NCI-H2029 treated with DMSO at 0.1 percent for 48 hours (cell line): Measurements from ENCODE around the gene YEATS4.

Source experiments
- DNase-seq: peaks from one replicate; lab custom pipeline; 2025; lab: John Stamatoyannopoulos, UW

The YEATS4 gene

GRCh38 chr12:69392179-69392928 is 32.8 kb downstream of the YEATS4 start:
- no peak for DNase-seq

DNA sequence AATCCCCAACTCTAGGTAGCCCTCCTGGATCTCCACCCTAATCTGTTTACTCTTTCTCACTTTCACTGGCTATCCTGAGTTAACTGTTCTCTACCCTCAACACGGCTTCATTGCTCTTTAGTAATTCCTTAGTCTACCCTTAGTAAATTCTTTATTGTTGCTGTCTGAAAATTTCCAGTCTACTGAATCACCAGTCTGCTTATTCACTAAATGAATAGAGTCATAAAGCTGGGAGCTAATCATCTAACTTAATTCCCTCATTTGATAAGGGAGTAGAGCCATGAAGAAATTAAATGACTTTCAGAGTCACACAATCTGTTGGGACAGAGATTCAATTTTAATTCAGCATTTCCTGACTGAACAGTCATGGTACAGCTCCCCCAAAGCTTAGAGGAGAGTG is 36.5 kb downstream of the YEATS4 start:
- no peak for DNase-seq

DNA sequence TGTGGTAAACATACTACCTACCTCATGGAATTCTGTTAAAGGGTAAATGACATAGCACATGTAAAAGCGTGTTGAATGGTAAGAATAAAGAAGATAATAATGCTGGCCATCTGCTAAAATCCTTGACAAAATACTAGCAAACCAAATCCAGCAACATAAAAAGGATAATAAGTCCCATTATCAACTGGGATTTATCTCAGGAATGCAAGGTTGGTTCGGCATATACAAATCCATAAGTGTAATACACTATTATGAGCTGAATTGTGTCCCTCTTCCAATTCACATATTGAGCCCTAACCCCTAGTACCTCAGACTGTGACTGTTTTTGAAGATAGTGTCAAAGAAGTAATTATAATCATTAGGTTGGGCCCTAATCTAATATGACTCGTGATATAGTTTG is 37.4 kb downstream of the YEATS4 start:
- DNase-seq: no peak

GRCh38 chr12:69397978-69398377 is 38.4 kb downstream of the YEATS4 start:
- DNase-seq: no peak

DNA sequence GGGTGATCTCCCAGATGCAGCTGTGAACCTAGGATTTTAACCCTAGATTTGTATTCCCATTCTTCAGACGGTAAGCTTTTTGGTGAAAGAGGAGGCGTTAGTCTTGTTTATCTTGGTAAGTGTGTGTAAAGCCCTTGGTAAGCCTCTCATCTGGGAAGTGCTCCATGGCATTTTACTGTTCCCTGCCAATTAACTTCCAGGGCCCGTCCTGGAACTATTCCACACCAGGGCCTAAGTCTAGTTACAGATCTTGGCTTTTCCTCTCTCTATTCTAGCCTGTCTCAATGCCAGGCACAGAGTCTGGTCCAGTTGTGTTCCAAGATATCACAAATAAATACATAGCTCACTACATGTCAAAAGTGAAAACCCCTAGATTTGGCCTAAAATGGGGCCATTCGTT is 42.4 kb downstream of the YEATS4 start:
- DNase-seq: no peak

- DNase-seq: no peak
Observed at GRCh38 chr12:69404851-69405565, 45.5 kb downstream of the YEATS4 start.

- DNase-seq: no peak
Observed at GRCh38 chr12:69405566-69405865, 46.0 kb downstream of the YEATS4 start.

DNA sequence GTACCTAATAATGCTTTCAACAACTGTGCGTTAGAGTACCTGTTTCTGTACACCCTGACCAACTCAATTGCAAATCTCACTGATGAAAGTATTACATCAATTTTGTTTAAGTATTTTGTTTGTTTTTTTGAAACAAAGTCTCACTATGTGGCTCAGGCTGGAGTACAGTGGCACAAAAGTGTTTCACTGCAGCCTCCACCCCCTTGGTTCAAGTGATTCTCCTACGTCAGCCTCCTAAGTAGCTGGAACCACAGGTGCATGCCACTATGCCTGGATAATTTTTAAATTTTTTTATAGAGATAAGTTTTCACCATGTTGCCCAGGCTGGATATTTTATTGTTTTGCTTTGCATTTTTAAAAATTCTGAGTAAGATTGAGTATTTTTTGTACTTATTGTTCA is 46.7 kb downstream of the YEATS4 start:
- DNase-seq: no peak

- DNase-seq: no peak
Observed at GRCh38 chr12:69410571-69410970, 51.0 kb downstream of the YEATS4 start.

DNA sequence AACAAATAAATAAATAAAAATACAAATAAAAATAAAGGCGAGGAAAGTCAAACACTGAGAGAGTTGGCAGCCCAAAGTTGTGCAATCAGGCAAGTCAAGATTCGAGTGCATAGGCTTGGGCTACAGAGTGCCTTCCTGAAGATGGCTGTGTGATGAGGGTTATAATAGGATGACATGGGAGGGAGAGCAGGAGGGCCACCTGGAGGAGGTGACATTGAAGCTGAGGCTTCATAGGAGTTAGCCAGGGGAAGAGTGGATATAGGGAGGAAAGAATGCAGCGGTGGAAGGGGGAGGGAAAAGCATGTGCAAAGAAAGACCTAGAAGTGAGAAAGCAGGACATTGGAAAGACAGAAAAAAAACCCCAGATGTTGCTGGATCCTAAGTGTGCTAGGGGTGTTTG is 53.1 kb downstream of the YEATS4 start:
- no peak for DNase-seq

DNA sequence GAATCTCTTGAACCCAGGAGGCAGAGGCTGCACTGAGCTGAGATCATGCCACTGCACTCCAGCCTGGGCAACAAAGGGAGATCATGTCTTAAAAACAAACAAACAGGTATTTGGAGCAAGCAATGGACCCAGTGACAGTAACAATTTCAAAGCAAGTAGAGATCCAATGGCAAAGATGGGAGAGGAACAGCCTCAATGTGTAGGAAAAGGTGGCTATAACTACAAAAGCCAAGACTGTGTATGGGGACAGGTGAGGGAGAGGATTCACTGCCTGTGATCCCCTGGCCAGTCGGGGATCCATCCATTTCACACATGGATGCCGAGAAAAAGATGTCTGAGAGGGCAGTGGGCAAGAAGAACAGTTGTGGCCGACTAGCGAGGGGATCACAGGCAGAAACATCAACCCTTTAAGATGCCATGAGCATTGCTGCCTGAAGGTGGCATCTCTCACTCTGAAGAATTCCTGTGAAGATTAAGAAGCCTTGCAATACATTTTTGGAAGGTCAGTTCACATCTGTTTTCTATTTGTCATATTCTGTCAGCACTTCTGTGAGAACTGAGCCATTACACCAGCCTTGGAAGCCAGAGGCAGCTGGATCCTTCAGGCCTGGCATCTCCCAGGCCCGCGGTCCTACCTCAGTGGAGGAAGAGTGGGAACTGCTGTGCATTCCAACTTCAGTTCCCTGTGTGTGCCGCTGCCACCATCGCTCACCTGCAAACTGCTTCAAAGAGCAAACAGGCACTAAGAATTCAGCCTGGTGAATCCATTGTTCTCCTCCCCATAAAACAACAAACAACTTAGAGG is 56.1 kb downstream of the YEATS4 start:
- no peak for DNase-seq

DNA sequence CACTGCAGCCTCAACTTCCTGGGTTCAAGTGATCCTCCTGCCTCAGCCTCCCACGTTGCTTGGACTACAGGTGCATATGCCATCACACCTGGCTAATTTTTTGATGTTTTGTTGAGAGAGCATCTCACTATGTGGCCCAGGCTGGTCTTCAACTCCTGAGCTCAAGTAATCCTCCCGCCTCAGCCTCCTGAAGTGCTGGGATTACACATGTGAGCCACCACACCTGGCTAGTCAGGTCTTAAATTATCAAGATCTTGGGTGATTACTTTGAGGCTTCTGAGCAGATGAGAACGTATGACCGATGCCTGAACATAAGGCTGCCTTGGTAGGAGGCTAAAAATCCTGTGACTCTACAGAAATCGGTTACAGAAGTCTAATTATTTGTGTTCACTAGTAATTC is 57.7 kb downstream of the YEATS4 start:
- no peak for DNase-seq

DNA sequence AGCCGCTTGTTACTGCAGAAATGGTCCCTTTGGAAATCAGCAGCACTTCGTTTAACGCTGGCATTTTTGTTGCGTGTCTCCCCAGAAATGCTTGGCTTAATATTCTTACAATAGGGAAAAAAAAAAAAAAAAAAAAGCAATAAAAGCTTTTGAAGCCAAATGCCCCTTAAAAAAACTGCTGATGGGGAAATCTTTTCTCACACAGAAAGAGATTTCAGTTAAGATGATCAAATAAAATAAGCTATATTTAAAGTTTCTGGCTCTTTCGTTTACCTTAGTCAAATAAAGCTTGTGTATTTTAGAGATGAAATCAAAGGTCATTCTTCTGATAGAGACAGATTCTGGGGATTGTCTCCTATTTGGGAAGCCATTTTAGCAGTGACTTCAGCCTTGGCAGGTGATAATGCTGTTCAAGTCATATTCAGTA is 58.2 kb downstream of the YEATS4 start:
- no peak for DNase-seq

DNA sequence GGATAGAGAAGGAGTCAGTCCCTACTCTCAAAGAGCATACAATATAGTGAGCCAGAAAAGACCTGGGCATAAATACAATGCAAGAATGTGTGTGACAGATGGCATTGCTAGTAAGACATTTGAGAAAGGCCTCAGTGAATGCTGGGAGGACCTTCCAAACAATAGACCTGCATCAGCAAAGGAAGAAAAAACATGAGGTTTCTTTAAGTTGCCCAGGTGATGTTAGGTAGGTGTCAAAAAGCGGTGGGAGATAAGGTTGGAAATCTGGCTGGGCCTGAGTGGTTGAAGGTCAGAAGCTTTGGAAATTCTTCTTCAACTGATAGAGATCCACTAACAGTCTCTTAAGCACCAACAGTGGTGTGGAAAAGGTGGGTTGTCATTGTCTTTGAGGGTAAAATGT is 60.2 kb downstream of the YEATS4 start:
- no peak for DNase-seq

GRCh38 chr12:69421548-69421947 is 62.0 kb downstream of the YEATS4 start:
- no peak for DNase-seq

DNA sequence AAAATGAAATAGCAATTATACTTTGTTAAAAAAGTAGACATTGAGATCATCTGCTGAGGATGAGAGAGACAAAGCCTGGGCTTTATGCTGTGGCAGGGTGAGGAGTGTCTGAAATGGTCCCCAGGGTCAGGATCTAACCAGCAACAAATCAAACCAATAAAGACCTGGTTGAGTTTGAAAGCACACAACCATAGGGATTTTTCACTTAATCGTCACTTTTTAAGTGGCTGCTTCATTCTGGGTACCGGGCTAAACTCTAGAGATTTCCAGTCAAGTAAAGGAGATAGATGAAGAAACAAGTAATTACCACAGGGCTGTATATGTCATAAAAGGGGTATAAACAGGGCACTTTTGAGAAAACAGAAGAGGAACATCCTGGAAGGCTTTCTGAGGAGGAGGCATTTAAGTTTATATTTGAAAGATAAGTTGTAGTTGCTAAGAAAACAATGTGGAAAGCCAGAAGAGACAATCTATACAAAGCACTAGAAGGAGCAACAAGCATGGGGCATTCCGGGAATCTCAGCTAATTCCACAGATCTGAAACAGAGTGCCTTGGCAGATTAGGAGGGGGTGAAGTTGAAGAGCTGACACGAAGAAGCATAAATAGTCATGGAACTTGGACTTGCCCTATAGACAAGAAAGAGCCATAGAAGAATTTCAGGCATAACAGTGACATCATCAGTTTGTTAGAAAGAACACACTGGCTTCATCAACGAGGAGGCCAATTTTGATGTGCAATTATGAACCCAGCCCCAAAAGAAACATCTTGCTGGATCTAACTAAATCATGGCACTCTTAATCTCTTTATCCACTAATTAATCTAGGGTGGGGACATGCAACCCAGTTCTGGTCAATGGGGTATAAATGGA is 63.7 kb downstream of the YEATS4 start:
- DNase-seq: no peak

DNA sequence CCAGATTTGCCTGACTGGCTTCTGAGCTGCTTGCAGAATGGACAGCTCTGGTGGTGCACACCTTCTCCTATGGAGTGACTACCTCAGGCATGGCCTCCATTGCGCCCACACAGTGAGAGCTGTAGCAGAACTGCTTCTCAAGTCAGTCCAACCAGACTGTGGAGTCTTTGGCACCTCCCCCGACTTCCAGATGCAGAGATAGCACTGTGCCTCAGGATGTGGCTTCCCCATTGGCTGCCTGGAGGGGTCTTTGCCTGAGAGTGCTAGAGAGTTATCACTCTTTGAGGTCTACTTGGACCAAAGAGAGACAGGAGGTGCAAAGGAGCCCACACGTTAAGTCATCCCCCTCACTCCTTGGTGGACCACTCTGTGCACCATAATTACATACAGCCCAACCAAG is 65.9 kb downstream of the YEATS4 start:
- no peak for DNase-seq

DNA sequence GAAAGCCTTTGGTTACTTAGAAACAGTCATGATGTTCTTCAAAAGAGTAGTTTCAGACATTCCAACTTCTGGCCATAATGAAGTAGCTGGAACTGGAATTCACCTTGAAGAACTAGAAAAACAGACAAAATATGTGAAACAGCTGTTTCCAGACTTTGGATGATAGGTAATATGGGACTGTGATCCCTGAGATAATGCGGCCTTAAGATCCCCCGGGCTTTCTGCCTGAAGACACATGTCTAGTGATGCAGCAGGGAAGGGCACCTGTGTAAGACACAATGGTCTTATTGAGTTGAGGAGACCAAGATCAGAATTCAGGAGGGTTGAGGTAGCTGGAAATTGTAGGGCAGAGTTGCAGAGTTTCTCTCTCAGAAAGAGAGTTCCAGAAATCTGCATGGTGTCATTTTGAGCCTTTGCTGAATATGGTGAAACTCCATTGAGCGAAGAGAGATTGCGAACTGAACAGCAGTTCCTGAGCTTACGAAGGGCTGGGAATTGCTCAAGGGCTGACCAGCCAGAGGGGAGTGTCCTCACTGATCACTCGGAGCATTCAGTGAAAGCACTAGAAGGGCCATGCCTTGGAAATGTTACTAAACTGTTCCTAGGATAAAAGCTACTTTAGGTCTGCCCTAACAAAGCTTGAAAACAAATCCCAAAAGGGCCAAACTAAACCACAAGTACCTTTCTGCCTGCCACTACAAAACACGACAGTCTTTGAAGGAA is 69.0 kb downstream of the YEATS4 start:
- no peak for DNase-seq

- DNase-seq: no peak
Observed at GRCh38 chr12:69430942-69431590, 71.5 kb downstream of the YEATS4 start.

DNA sequence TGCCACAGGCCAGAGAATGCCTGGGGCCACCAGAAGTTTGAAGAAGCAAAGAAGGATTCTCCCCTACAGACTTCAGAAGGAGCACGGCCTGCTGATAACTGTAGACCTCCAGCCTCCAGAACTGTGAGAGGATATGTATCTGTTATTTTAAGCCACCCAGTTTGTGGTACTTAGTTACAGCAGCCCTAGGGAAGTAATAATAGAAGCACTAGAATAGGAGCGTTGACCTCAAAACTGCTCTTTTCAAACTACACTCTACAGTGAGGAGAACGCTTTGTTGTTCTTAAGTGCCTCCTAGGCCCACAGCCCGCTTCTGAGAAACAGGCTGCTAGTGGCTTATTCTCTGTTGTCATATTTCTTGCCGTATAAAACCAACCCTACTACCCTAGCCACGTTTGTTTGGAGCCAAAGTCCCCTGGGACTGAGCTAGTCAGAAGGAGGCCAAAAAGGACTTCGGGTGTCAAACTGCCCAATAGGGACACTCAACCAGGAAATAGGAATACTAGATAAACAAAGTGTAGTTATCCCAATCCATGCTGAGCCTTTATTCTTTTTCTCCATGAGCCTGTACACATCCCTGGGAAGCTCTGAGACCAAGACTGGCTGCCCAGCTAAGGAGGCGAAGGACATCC is 72.2 kb downstream of the YEATS4 start:
- no peak for DNase-seq
